ENCODE measurements around the gene VAV3.

GRCh38 chr1:107991371-107992066, 26.5 kb upstream of the VAV3 start:
- TF ChIP-seq POLR2A (IDR thresholded peaks at IDR 0.05), result no peak
- no peak for TF ChIP-seq CTCF (IDR thresholded peaks at IDR 0.05)

All from heart left ventricle (tissue), 13 donors.